Ovary (tissue), 9 donors: Measurements from ENCODE around the gene SVOPL. TPM values are rescaled to one million over a fixed set of nuclear protein-coding genes. Genes with fewer than 3 reads are reported as not detected.

Source experiments
- DNase-seq, 5 donors: peaks; one replicate each; pipeline ENCODE4 v3.0.0-alpha.2; 2019 to 2020
- H3K27ac ChIP-seq, 2 donors: fragments of 200-600 bp; one replicate each; pipeline versions ENCODE4 v1.5.1 to v1.8.0; 2019 to 2022
- H3K27me3 ChIP-seq: fragments of 200-600 bp; one replicate; pipeline ENCODE4 v1.8.0; 2022
- H3K36me3 ChIP-seq: fragments of 200-600 bp; sonication (generic); one replicate; pipeline ENCODE4 v1.5.1; 2019
- H3K4me1 ChIP-seq: one replicate; pipeline ENCODE4 v1.8.1; 2013; ENCODE audit warnings: mild to moderate bottlenecking, moderate library complexity; ENCODE audit not compliant: insufficient read depth
- H3K4me3 ChIP-seq: fragments of 200-600 bp; sonication (generic); one replicate; pipeline ENCODE4 v1.5.1; 2017
- H3K9me3 ChIP-seq, 2 donors: fragments of 200-600 bp in 1 of 2; sonication (generic) in 1 of 2; one replicate each; pipeline versions ENCODE4 v1.5.1 to v1.8.1; 2013 to 2019; ENCODE audit warnings: mild to moderate bottlenecking in 1 of 2, moderate library complexity in 1 of 2
- EP300 ChIP-seq: sonication (generic); formaldehyde crosslinking; IDR thresholded peaks from one replicate; pipeline ENCODE4 v1.6.1; 2017; ENCODE audit warnings: antibody characterized with exemption
- POLR2A ChIP-seq: fragments of 450-650 bp; IDR thresholded peaks from one replicate; pipeline ENCODE4 v1.6.1; 2017; ENCODE audit warnings: antibody characterized with exemption, mild to moderate bottlenecking, moderate library complexity
- WGBS, 3 donors: extraction: QIAGEN DNeasy Blood & Tissue Kit in 1 of 3; methylation state at CpG; one replicate each; pipeline versions ENCODE4 v1.1.5 to v1.1.7; 2013 to 2017; 5-methylcytosine and 5-hydroxymethylcytosine counted together
- intact Hi-C, 4 donors: fragments of 100-400 bp; cut with DNase I; formaldehyde crosslinking; loops; one replicate each; pipeline versions ENCODE4 v1.11.0 to v1.15.1; 2022 to 2023
- polyA plus RNA-seq, 2 donors: library from polyadenylated mRNA; stranded (reverse); fragments of 200-250 nt in 1 of 2; fragments of 350-450 nt in 1 of 2; fragmentation: Illumina TruSeq in 1 of 2; extraction: RNeasy Lipid Tissue Mini Kit (QIAGEN cat#74804) in 1 of 2; gene quantifications; one replicate each; pipeline ENCODE4 v1.2.3, GENCODE V29; 2013 to 2014
- total RNA-seq, 7 donors: library from RNA; depleted of rRNA in 2 of 7; stranded (reverse); fragments of >200 nt in 2 of 7; fragmentation: NEBNext Ultra II Directional in 3 of 7; extraction: Animal tissue kit (Norgen Biotek cat#: 25700) in 3 of 7; gene quantifications; one replicate each; pipeline versions ENCODE4 v1.1.0 to v1.2.4, GENCODE V29; 2016 to 2023
- TF ChIP-seq, protein P1 (sequence below), 3 donors: fragments of 450-650 bp in 2 of 3; fragments of 200-600 bp in 1 of 3; IDR thresholded peaks; one replicate each; pipeline versions ENCODE4 v1.5.1 to v1.8.0; 2016 to 2022; ENCODE audit warnings: antibody characterized with exemption in 3 of 3, mild to moderate bottlenecking in 1 of 3
- donor health status: DM: no; HTN: no; CAD: no; lungs with moderate emphysema.
- donor health status: DM: no; HTN: no; CAD: no.
- donor health status: Bipolar disorder and iron deficiency.
- donor health status: DM: yes; HTN: yes; CAD: no.
- donor health status: DM: no; HTN: no; CAD: no.
- donor health status: DM: yes; HTN: yes; CAD: no.

Gene SVOPL
- total and polyA plus RNA-seq, 9 donors = 0.08 to 1.3 (median 0.85) TPM; not detected in 1

DNA sequence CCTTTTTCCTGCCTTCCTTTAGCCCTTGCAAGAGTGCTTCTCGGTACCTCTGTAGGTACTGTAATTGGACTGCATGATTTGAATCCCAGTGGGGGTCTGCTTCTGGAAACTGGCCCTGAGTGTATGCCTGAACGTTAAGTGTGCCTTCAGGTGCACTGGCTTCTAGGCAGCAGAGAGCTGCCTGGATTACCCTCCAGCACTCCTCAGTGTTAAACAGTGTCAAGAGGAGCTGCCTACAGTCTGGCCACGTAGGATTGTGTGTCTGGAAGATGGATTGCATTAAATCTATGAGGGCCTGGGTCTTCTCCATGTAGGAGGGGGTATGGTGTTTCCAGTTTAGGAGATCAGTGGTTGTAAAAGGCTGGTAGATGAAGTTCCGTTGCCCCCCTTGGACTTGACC lies 137.4 kb downstream of the SVOPL start:
- intact Hi-C loops = no loop called here
- Histone ChIP-seq H3K9me3 (peaks cover 7 to 22% of the 10 kb centered on the region in 2 donors), H3K27me3 (no peaks in the 10 kb centered on the region), H3K4me1 (no peaks in the 10 kb centered on the region), H3K36me3 (no peaks in the 10 kb centered on the region), H3K27ac (no peak overlapping the region), H3K4me3 (no peak overlapping the region)
- no peak for DNase-seq
- WGBS, 3 donors = 84 to 96% (median 86%) methylated on average over 4 of the region's 4 CpGs
- TF ChIP-seq, protein P1, sequence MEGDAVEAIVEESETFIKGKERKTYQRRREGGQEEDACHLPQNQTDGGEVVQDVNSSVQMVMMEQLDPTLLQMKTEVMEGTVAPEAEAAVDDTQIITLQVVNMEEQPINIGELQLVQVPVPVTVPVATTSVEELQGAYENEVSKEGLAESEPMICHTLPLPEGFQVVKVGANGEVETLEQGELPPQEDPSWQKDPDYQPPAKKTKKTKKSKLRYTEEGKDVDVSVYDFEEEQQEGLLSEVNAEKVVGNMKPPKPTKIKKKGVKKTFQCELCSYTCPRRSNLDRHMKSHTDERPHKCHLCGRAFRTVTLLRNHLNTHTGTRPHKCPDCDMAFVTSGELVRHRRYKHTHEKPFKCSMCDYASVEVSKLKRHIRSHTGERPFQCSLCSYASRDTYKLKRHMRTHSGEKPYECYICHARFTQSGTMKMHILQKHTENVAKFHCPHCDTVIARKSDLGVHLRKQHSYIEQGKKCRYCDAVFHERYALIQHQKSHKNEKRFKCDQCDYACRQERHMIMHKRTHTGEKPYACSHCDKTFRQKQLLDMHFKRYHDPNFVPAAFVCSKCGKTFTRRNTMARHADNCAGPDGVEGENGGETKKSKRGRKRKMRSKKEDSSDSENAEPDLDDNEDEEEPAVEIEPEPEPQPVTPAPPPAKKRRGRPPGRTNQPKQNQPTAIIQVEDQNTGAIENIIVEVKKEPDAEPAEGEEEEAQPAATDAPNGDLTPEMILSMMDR (IDR thresholded peaks at IDR 0.05) = no peak
- TF ChIP-seq EP300 (no peak), POLR2A (no peak)

DNA sequence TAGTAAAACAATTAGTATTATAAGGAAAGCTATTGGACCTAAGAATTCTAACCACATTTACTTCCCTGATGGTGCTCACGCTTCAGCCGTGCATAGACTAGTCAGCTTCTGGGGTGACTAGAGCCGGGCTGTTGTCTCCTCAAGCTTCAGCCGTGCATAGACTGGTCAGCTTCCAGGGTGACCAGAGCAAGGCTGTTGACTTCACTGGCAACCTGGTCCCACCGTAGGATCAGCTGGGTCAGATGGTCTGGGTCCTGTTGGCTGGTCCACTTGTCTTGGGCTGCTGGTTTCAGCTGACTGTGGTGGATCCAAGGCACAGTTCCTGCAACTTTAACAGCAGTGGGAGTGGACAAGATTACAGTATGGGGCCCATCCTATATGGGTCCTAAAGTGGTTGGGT lies 141.7 kb downstream of the SVOPL start:
- no peak for TF ChIP-seq POLR2A
- TF ChIP-seq, protein P1 (IDR thresholded peaks at IDR 0.05) = no peak
- no peak for TF ChIP-seq EP300
- no peaks in the 10 kb centered on the region for H3K27me3 ChIP-seq
- H3K36me3 ChIP-seq = no peaks in the 10 kb centered on the region
- no peak for DNase-seq
- peaks cover 0 to 23% of the 10 kb centered on the region in 2 donors for H3K9me3 ChIP-seq
- H3K4me3 ChIP-seq = no peak overlapping the region
- no peak overlapping the region for H3K27ac ChIP-seq
- intact Hi-C loops = loop anchor here in 1 of 4 donors (5.0 kb wide), 1 partner anchor 42 kb away; no protein-coding TSS in a partner anchor
- no peaks in the 10 kb centered on the region for H3K4me1 ChIP-seq
- WGBS, 3 donors = 95 to 99% (median 98%) methylated on average over 5 of the region's 5 CpGs

DNA sequence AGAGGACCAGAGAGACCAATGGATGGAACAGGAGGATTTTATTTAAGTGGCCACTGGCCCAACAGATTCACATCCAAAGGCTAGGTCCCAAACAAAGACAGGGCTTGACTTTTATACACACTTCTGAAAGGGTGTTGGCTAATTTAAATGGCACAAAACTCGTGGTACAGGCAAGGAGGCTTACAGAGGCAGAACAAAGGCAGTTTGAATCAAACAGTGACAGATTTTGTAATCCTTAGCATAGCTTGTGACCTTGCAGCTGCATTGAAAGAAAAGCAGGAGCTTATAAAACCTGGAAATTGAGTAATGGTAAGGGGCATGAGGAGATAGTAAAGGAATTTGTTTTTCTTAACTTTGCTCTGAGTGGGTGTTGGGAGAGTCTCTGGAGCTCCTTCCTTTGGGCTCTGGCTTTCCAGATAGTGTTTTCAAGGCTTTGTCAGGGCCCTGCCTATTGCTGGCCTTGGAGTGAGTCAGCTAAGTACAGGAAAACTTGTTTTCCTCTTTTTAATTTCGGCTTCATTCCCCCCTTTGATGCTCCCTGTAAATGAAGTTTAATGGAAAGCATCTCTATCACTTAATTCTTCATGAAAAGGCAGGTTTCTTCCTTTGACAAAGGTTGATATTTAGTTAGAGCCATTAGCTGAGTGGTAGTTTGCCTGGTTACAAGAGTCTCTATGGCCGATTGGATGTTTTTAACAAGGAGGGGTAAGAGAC lies 144.2 kb downstream of the SVOPL start:
- Histone ChIP-seq H3K4me1 (no peaks in the 10 kb centered on the region), H3K27ac (no peak overlapping the region), H3K9me3 (peaks cover 0 to 19% of the 10 kb centered on the region in 2 donors), H3K4me3 (no peak overlapping the region), H3K36me3 (no peaks in the 10 kb centered on the region), H3K27me3 (no peaks in the 10 kb centered on the region)
- no peak for TF ChIP-seq EP300
- TF ChIP-seq POLR2A = no peak
- TF ChIP-seq, protein P1 (IDR thresholded peaks at IDR 0.05) = no peak
- 94 to 97% (median 96%) methylated on average over 3 of the region's 3 CpGs for WGBS, 3 donors
- DNase-seq = no peak
- intact Hi-C loops = loop anchor here in 1 of 4 donors (5.0 kb wide), 1 partner anchor 40 kb away; no protein-coding TSS in a partner anchor

DNA sequence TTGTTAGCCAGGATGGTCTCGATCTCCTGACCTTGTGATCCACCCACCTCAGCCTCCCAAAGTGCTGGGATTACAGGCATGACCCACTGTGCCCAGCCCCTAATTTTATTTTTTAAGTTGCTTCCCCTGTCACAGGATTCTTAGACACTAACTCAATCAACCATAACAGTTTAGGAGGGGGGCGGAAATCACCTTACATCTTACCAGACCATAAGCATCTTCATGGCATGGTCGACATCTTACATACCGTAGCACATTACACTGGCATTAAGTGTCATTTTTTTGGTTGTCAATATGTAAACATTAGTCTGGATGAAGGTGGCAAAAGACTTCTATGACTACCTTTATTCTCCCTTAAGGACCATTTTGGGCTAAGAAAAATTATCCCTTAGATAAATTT lies 145.5 kb downstream of the SVOPL start:
- Histone ChIP-seq H3K27ac (no peak overlapping the region), H3K4me1 (no peaks in the 10 kb centered on the region), H3K9me3 (peaks cover 0 to 19% of the 10 kb centered on the region in 2 donors), H3K4me3 (no peak overlapping the region), H3K36me3 (no peaks in the 10 kb centered on the region), H3K27me3 (no peaks in the 10 kb centered on the region)
- 97 to 98% (median 98%) methylated on average over 4 of the region's 4 CpGs for WGBS, 3 donors
- DNase-seq = no peak
- TF ChIP-seq, protein P1 (IDR thresholded peaks at IDR 0.05) = no peak
- no peak for TF ChIP-seq EP300
- intact Hi-C loops = loop anchor here in 1 of 4 donors (5.0 kb wide), 1 partner anchor 38 kb away; no protein-coding TSS in a partner anchor
